Thoracic aorta (tissue), 2 donors: ENCODE data around the gene ADCY9. TPM values are rescaled to one million over a fixed set of nuclear protein-coding genes. Genes with fewer than 3 reads are reported as not detected.
A peak's percentile ranks its signal among the peaks of the same experiment; 100 is the strongest.

Source experiments
- ATAC-seq: fragments of 150-250 bp; one replicate; pipeline ENCODE4 v1.8.0; 2017; ENCODE audit warnings: low read depth; ENCODE audit not compliant: insufficient number of reproducible peaks, low FRiP score
- DNase-seq: peaks from one replicate; pipeline ENCODE4 v3.0.0-alpha.2; 2020; ENCODE audit warnings: low spot score
- H3K27ac ChIP-seq, 2 donors: fragments of 200-600 bp; sonication (generic); 1 replicate in 1 of 2; 2 replicates in 1 of 2; pipeline ENCODE4 v1.5.1; 2016; ENCODE audit warnings: mild to moderate bottlenecking in 2 of 2, moderate library complexity in 2 of 2
- H3K27me3 ChIP-seq: fragments of 200-600 bp; sonication (generic); replicated peaks from 2 replicates; pipeline ENCODE4 v1.6.0; 2016; ENCODE audit warnings: mild to moderate bottlenecking; ENCODE audit not compliant: insufficient read depth
- H3K36me3 ChIP-seq: fragments of 200-600 bp; sonication (generic); one replicate; pipeline ENCODE4 v1.5.1; 2016
- H3K4me1 ChIP-seq, 2 donors: fragments of 200-600 bp; sonication (generic); 1 replicate in 1 of 2; 2 replicates in 1 of 2; pipeline versions ENCODE4 v1.5.1 to v1.6.0; 2016; ENCODE audit warnings: low read depth in 2 of 2, mild to moderate bottlenecking in 1 of 2; ENCODE audit not compliant: control insufficient read depth in 1 of 2
- H3K4me3 ChIP-seq: fragments of 200-600 bp; sonication (generic); 2 replicates; pipeline ENCODE4 v1.5.1; 2016; ENCODE audit warnings: mild to moderate bottlenecking
- H3K9me3 ChIP-seq: fragments of 200-600 bp; sonication (generic); 2 replicates; pipeline ENCODE4 v1.5.1; 2016
- CTCF ChIP-seq: fragments of 200-600 bp; sonication (generic); IDR thresholded peaks from one replicate; pipeline ENCODE4 v1.5.1; 2019; ENCODE audit warnings: antibody characterized with exemption
- total RNA-seq, 2 donors: library from RNA; depleted of rRNA; stranded (reverse); fragments of >200 nt; gene quantifications; one replicate each; pipeline versions ENCODE4 v1.1.0 to v1.2.3, GENCODE V29; 2016

Gene ADCY9
- total RNA-seq, 2 donors from 2014 or later: 44.1 to 83.8 TPM

DNA sequence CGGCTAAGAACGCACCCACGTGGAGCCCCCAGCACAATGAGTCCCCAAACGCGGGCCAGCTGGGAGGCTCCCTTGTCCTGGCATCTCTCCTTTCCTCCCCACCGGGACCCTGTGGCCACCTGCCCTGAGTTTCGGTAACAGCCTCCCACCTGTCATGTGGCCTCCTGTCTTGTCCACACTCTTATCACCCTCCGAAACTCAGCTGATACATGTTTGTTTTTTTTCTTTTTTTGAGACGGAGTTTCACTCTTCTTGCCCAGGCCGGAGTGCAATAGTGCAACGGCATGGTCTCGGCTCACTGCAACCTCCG is 130.1 kb downstream of the ADCY9 start:
- ATAC-seq (no peak), DNase-seq (no peak)
- no peaks in the 10 kb centered on the region for H3K9me3 ChIP-seq
- no peak overlapping the region for H3K27ac ChIP-seq
- no peaks in the 10 kb centered on the region for H3K27me3 ChIP-seq
- peaks cover 18% of the 10 kb centered on the region for H3K36me3 ChIP-seq
- no peak for TF ChIP-seq CTCF
- no peak overlapping the region for H3K4me3 ChIP-seq
- H3K4me1 ChIP-seq: no peaks in the 10 kb centered on the region

DNA sequence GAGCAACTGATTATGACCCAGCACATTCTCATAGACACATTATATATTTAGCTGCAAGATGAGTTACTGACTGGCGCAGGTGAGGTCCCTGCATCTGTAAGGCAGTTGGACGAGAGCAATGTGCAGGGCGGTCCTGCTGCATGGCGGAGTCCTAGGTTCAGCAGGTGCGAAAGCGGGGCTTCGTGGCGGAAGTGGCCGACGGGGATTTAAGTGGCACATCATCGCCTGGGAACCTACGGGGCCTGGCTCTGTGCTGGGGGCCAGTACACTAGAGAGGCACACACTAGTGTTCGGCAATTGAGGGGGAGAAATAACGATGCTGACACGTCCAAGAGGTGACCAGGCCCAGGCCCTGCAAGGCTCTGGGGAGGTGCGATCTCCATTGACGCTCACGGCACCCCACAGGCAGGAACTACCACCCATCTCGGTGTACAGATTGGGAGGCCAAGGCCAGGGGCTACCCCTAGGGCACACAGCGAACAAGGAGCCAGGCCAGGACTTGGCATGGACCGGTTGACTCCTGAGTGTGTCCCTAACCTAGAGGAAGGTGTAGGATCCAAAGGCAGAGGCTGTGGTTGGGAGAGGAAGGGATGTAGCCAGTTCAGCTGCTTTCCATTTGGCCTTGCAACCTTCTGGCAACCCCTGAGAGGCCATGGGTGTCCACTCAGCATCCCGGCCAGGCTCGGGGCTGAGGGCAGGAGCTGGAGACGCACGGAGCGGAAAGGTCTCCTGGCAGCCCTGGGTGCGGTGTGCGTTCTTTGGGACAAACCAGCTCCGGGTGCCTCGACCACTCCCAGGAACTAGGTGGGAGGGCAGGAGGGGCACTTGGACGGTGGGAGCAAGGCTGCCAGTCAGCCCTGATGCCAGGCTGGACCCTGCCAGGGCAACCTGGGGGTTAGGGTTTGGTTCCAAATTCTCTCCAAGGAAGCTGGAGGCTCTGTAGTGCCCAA is 131.9 kb downstream of the ADCY9 start:
- Histone ChIP-seq H3K4me3 (no peak overlapping the region), H3K36me3 (peaks cover 20% of the 10 kb centered on the region), H3K27ac (no peak overlapping the region), H3K27me3 (no peaks in the 10 kb centered on the region), H3K9me3 (no peaks in the 10 kb centered on the region), H3K4me1 (peaks cover 0 to 9% of the 10 kb centered on the region in 2 donors)
- ATAC-seq (no peak), DNase-seq (no peak)
- no peak for TF ChIP-seq CTCF

GRCh38 chr16:3983081-3983520 is 133.1 kb downstream of the ADCY9 start:
- Histone ChIP-seq H3K36me3 (peaks cover 27% of the 10 kb centered on the region), H3K4me1 (peaks cover 0 to 9% of the 10 kb centered on the region in 2 donors), H3K27me3 (no peaks in the 10 kb centered on the region), H3K9me3 (no peaks in the 10 kb centered on the region), H3K4me3 (no peak overlapping the region), H3K27ac (no peak overlapping the region)
- TF ChIP-seq CTCF: peak; percentile 64
- DNase-seq: no peak
- ATAC-seq: no peak

DNA sequence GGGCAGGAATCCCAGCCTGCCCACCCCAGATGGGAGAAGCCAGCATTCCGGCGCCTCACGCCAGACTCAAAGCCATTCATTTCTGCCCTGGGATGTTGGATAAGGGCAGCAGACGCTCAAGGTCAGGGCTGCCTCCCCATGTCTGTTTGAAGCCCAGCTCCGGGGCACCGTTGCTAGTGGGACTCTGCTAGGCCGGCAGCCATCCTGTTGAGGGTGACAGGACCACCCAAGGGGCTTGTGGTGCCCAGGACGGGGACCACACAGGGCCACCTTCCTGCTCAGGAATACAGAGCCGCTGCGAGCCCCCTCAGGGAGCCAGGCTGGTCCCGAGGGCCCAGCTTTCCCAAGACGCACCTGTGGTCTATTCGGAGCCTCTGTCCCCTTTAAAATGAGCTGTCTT is 134.0 kb downstream of the ADCY9 start:
- Histone ChIP-seq H3K36me3 (peaks cover 23% of the 10 kb centered on the region), H3K27ac (no peak overlapping the region), H3K9me3 (no peaks in the 10 kb centered on the region), H3K4me3 (no peak overlapping the region), H3K27me3 (no peaks in the 10 kb centered on the region), H3K4me1 (peaks cover 0 to 9% of the 10 kb centered on the region in 2 donors)
- ATAC-seq: no peak
- TF ChIP-seq CTCF: no peak
- DNase-seq: no peak

DNA sequence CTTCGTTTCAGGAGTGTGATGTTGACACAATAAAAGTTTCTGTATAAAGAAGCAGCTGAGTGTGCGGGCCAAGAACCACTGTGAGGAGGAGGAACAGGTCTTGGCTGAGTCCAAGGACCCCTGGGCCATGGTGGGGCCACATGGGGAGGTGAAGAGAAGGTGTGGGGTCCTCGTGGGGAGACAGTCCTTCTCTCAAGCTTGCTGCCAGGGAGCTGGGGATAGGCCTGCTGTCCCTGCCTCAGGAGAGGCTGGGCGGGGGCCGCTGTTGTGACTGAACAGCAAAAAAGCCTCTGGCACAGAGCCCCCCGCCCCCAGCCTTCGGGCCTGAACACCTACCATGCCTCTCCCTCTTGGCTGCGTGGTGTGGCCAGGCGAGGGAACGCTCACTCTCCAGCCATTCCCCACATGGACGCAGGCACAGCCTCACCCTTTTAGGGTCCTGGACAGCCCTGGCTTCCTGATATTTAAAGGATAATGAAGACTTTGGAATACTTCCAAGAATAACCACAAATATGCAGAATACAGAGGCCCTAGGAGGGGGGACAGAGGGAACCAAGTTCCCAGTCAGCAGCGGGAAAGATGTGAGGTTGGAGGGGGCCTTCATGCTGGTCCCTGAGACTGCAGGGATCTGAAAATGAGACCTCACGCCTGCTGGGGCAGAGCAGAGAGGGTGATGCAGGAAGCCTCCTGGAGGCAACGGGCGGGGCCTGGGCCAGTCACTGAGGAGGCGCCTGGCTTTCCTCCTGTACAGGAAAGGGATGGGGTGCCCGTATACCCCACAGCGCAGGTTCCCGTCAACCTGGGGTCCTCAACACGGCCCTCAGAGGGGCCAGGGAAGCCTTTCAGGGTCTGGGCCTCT is 135.8 kb downstream of the ADCY9 start:
- Histone ChIP-seq H3K27me3 (no peaks in the 10 kb centered on the region), H3K27ac (no peak overlapping the region), H3K4me1 (peaks cover 0 to 9% of the 10 kb centered on the region in 2 donors), H3K36me3 (peaks cover 25% of the 10 kb centered on the region), H3K4me3 (no peak overlapping the region), H3K9me3 (no peaks in the 10 kb centered on the region)
- no peak for TF ChIP-seq CTCF
- DNase-seq (no peak), ATAC-seq (no peak)
